Measurements from ENCODE around the gene GALP. TPM values are rescaled to one million over a fixed set of nuclear protein-coding genes. Genes with fewer than 3 reads are reported as not detected.

GALP gene
- total RNA-seq, 1 donor from 2014 or later: not detected

DNA sequence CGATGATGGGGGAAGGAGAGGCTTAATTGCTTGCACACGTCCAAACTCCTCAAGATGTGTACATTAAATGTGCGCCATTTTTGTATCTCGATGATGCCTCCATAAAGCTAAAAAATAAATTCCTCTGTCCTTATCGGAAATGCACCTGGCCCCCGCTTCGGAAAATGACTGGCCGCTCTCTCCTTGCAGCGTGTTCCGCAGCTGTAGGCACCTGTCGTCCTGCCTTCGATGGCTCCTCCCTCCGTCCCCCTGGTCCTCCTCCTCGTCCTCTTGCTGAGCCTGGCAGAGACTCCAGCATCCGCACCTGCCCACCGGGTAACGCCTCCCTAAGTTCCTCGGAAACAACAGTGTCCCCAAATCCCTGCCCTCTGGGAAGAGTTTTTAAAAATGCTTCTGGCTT lies 1.1 kb downstream of the GALP start:
- H3K9me3 ChIP-seq: no peaks in the 10 kb centered on the region
- H3K4me1 ChIP-seq: no peaks in the 10 kb centered on the region
- intact Hi-C loops (cut with DNase I): no loop called here
- TF ChIP-seq, protein P1, sequence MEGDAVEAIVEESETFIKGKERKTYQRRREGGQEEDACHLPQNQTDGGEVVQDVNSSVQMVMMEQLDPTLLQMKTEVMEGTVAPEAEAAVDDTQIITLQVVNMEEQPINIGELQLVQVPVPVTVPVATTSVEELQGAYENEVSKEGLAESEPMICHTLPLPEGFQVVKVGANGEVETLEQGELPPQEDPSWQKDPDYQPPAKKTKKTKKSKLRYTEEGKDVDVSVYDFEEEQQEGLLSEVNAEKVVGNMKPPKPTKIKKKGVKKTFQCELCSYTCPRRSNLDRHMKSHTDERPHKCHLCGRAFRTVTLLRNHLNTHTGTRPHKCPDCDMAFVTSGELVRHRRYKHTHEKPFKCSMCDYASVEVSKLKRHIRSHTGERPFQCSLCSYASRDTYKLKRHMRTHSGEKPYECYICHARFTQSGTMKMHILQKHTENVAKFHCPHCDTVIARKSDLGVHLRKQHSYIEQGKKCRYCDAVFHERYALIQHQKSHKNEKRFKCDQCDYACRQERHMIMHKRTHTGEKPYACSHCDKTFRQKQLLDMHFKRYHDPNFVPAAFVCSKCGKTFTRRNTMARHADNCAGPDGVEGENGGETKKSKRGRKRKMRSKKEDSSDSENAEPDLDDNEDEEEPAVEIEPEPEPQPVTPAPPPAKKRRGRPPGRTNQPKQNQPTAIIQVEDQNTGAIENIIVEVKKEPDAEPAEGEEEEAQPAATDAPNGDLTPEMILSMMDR (IDR thresholded peaks at IDR 0.05): no peak
- H3K27me3 ChIP-seq: no peaks in the 10 kb centered on the region
- no peak overlapping the region for H3K27ac ChIP-seq
- DNase-seq (ENCODE audit: low spot score in 2 of 2): no peak
- H3K4me3 ChIP-seq: no peak overlapping the region
- no peaks in the 10 kb centered on the region for H3K36me3 ChIP-seq

DNA sequence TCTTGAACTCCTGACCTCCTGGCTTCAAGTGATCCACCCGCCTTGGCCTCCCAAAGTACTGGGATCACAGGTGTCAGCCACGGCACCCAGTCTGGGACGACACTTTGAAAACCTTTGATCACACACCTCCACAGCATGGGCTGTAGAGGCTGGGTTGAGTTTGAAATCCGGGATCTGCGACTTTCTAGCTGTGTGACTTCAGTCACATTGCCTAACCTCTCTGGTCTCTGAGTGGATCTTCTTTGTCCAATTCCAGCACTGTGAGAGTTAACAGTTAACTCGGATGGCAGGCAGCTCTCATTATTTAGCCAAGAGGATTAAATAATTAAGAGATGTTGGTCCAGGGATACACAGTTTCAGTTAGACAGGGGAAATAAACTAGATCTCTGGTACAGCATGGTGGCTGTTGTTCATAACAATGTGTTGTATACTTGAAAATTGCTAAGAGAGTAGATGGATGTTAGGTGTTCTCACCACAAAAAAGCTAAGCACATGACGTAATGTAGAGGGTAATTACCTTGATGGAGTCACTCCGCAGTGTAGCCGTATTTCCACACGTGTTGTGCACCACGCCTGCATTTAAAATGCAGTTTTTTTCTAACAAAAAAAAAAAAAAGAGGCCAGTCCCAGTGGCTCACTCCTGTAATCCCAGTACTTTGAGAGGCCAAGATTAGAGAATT lies 1.9 kb downstream of the GALP start:
- intact Hi-C loops (cut with DNase I): no loop called here

DNA sequence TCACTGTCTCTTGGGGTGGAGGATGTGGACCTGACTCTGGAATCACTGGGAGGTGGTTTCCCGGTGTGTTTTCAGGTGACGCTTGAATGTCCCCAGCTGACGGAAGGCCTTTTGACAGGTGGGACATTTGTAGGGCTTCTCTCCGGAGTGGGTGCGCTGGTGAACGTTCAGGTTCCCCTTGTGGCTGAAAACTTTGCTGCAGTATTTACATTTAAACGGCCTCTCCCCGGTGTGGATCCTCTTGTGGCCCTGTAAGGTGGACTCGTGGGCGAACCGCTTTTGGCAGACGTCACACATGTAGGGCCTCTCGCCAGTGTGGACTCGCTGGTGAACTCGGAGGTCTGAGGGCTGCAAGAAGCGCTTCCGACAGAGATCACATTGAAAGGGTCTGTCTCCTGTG lies 14.0 kb downstream of the GALP start:
- H3K36me3 ChIP-seq: no peaks in the 10 kb centered on the region

More for the DNA sequence above, 1.9 kb downstream of the GALP start:
- Histone ChIP-seq H3K36me3 (no peaks in the 10 kb centered on the region), H3K9me3 (no peaks in the 10 kb centered on the region), H3K27ac (no peak overlapping the region), H3K4me3 (no peak overlapping the region), H3K27me3 (no peaks in the 10 kb centered on the region), H3K4me1 (no peaks in the 10 kb centered on the region)
- TF ChIP-seq, protein P1 (IDR thresholded peaks at IDR 0.05): no peak
- no peak for DNase-seq (ENCODE audit: low spot score in 2 of 2)

DNA sequence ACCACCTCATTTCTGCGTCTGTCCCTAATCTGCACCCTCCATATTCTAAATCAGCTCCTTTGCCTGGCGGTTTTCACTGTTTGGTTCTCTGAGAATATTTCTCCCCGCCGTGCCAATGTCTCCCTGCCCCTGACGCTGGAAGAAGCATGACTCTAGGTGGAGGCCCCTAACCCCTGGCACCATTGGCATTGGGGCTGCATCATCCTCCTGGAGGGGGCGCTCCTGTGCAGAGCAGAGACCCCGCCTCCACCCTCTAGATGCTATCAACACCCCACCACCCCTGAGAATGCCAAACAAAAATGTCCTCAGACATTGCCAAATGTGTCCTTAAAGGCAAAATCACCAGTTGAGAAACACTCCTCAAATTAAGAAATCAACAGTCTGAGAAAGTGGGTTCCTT lies 15.3 kb downstream of the GALP start:
- Histone ChIP-seq H3K4me3 (no peak overlapping the region), H3K27me3 (no peaks in the 10 kb centered on the region), H3K9me3 (no peaks in the 10 kb centered on the region), H3K4me1 (no peaks in the 10 kb centered on the region), H3K36me3 (no peaks in the 10 kb centered on the region), H3K27ac (no peak overlapping the region)
- TF ChIP-seq, protein P1 (IDR thresholded peaks at IDR 0.05): no peak
- no peak for DNase-seq (ENCODE audit: low spot score in 2 of 2)
- intact Hi-C loops (cut with DNase I): no loop called here

More for the DNA sequence above, 14.0 kb downstream of the GALP start:
- TF ChIP-seq, protein P1 (IDR thresholded peaks at IDR 0.05): no peak
- intact Hi-C loops (cut with DNase I): no loop called here
- Histone ChIP-seq H3K4me1 (no peaks in the 10 kb centered on the region), H3K9me3 (no peaks in the 10 kb centered on the region), H3K4me3 (no peak overlapping the region), H3K27ac (no peak overlapping the region), H3K27me3 (no peaks in the 10 kb centered on the region)
- DNase-seq (ENCODE audit: low spot score in 2 of 2): no peak

DNA sequence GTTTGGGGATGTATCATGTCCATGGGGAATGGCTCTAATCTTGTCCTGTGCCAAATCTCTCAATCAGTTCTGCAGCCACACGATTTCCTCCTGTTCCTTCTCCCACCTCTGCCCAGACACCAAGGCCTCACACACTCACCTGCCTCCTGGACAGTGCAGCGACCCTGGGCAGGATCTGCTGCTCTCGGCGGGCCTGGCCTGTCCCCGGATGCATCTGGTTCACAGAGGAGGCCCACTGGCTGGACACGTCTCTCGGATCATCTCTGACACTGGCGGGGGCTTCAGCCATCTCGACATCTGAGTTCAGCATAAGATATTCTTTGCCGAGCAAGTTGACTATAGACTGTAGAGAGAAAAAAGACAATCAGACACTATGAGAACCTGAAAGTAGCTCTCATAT lies 15.9 kb downstream of the GALP start:
- no peak overlapping the region for H3K4me3 ChIP-seq
- H3K4me1 ChIP-seq: no peaks in the 10 kb centered on the region
- H3K36me3 ChIP-seq: no peaks in the 10 kb centered on the region
- no peaks in the 10 kb centered on the region for H3K9me3 ChIP-seq
- TF ChIP-seq, protein P1 (IDR thresholded peaks at IDR 0.05): no peak
- intact Hi-C loops (cut with DNase I): no loop called here
- no peak overlapping the region for H3K27ac ChIP-seq
- DNase-seq (ENCODE audit: low spot score in 2 of 2): no peak
- no peaks in the 10 kb centered on the region for H3K27me3 ChIP-seq

Data from ascending aorta (tissue), 2 donors.